Suprapubic skin (tissue), 4 donors: ENCODE measurements around the gene LYG2. TPM values are rescaled to one million over a fixed set of nuclear protein-coding genes. Genes with fewer than 3 reads are reported as not detected.
"Not testable (repeated sequence)": the region's sequence is repeated elsewhere in the genome, so short reads cannot be mapped to it uniquely, and the experiment has no call there.

Source experiments
- DNase-seq, 2 donors: peaks; one replicate each; pipeline ENCODE4 v3.0.0-alpha.2; 2019; ENCODE audit warnings: low spot score in 2 of 2
- H3K27ac ChIP-seq: fragments of 200-600 bp; sonication (generic); one replicate; pipeline ENCODE4 v1.5.1; 2019
- H3K27me3 ChIP-seq: fragments of 200-600 bp; sonication (generic); one replicate; pipeline ENCODE4 v1.5.1; 2019
- H3K36me3 ChIP-seq: fragments of 200-600 bp; sonication (generic); one replicate; pipeline ENCODE4 v1.5.1; 2019
- H3K4me1 ChIP-seq: fragments of 200-600 bp; sonication (generic); one replicate; pipeline ENCODE4 v1.5.1; 2019
- H3K4me3 ChIP-seq: fragments of 200-600 bp; sonication (generic); one replicate; pipeline ENCODE4 v1.5.1; 2019; ENCODE audit warnings: mild to moderate bottlenecking
- H3K9me3 ChIP-seq: fragments of 200-600 bp; sonication (generic); one replicate; pipeline ENCODE4 v1.5.1; 2019
- CTCF ChIP-seq, 2 donors: fragments of 200-600 bp in 1 of 2; fragments of 450-650 bp in 1 of 2; sonication (generic) in 1 of 2; IDR thresholded peaks; one replicate each; pipeline ENCODE4 v1.5.1; 2016 to 2019; ENCODE audit warnings: antibody characterized with exemption in 2 of 2, mild to moderate bottlenecking in 1 of 2, moderate library complexity in 1 of 2
- EP300 ChIP-seq: sonication (generic); formaldehyde crosslinking; IDR thresholded peaks from one replicate; pipeline ENCODE4 v1.6.1; 2017; ENCODE audit warnings: antibody characterized with exemption
- POLR2A ChIP-seq, 2 donors: fragments of 450-650 bp; IDR thresholded peaks; one replicate each; pipeline ENCODE4 v1.6.1; 2017; ENCODE audit warnings: antibody characterized with exemption in 2 of 2, mild to moderate bottlenecking in 2 of 2, moderate library complexity in 2 of 2
- POLR2AphosphoS5 ChIP-seq, 3 donors: sonication (generic); formaldehyde crosslinking; IDR thresholded peaks; one replicate each; pipeline ENCODE4 v1.6.1; 2017; ENCODE audit warnings: antibody characterized with exemption in 3 of 3
- WGBS: methylation state at CpG from one replicate; pipeline ENCODE4 v1.1.5; 2018; 5-methylcytosine and 5-hydroxymethylcytosine counted together
- total RNA-seq, 4 donors: library from RNA; depleted of rRNA; stranded (reverse); fragments of >200 nt; gene quantifications; one replicate each; pipeline ENCODE4 v1.1.0, GENCODE V29; 2016

The LYG2 gene
- total RNA-seq, 4 donors from 2014 or later, result 2.9 to 16.0 TPM; not detected in 2

- Histone ChIP-seq H3K27me3 (no peaks in the 10 kb centered on the region), H3K4me3 (no peak overlapping the region), H3K4me1 (no peaks in the 10 kb centered on the region), H3K36me3 (peaks cover 11% of the 10 kb centered on the region), H3K27ac (no peak overlapping the region), H3K9me3 (peaks cover 4% of the 10 kb centered on the region)
- DNase-seq, result no peak
- TF ChIP-seq CTCF (IDR thresholded peaks at IDR 0.05) (no peak), EP300 (no peak), POLR2AphosphoS5 (IDR thresholded peaks at IDR 0.05) (no peak), POLR2A (IDR thresholded peaks at IDR 0.05) (no peak)
- 92% methylated on average over 4 of the region's 4 CpGs for WGBS
These were observed 53.3 kb downstream of the LYG2 start for GRCh38 chr2:99201959-99202678.

DNA sequence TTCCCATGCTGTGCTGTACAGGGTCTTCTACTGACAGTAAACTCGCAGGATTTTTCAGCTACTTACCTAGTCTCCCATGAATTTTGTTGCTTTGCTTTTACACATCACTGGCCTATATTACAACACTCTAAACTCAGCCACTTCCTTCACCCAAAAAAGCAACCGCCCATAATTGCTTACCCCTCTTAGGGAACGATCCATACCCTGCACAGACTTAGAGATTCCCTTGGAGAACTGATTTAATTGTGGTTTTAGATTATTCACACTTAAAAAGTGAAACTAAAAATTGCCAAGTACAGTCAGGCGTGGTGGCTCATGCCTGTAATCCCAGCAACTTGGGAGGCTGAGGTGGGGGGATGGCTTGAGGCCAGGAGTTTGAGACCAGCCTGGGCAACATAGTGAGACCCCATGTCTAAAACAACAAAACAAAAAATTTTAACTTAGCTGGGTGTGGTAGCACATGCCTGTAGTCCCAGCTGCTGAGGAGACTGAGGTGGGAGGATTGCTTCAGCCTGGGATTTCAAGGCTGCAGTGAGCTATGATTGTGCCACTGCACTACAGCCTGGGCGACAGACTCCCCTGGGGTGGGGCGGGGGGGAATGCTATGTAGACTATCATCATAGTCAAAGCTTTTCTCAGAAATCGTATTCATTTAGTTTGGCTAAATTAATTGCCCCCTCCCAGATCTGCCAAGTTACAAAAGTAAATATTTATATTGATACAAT is 55.2 kb downstream of the LYG2 start:
- Histone ChIP-seq H3K4me1 (no peaks in the 10 kb centered on the region), H3K36me3 (peaks cover 30% of the 10 kb centered on the region), H3K27me3 (no peaks in the 10 kb centered on the region), H3K9me3 (peaks cover under 1% of the 10 kb centered on the region), H3K4me3 (no peak overlapping the region), H3K27ac (no peak overlapping the region)
- no peak for DNase-seq
- TF ChIP-seq CTCF (IDR thresholded peaks at IDR 0.05) (no peak), EP300 (no peak), POLR2AphosphoS5 (IDR thresholded peaks at IDR 0.05) (no peak), POLR2A (IDR thresholded peaks at IDR 0.05) (no peak)
- WGBS, result 92% methylated on average over 7 of the region's 7 CpGs

GRCh38 chr2:99198103-99198841 is 57.2 kb downstream of the LYG2 start:
- Histone ChIP-seq H3K27me3 (no peaks in the 10 kb centered on the region), H3K4me1 (no peaks in the 10 kb centered on the region), H3K4me3 (no peak overlapping the region), H3K36me3 (peaks cover 31% of the 10 kb centered on the region), H3K27ac (peak overlapping the region; percentile 5), H3K9me3 (no peaks in the 10 kb centered on the region)
- TF ChIP-seq POLR2A (IDR thresholded peaks at IDR 0.05), result no peak
- no peak for TF ChIP-seq EP300
- TF ChIP-seq POLR2AphosphoS5 (IDR thresholded peaks at IDR 0.05), result no peak
- no peak for TF ChIP-seq CTCF (IDR thresholded peaks at IDR 0.05)
- no peak for DNase-seq
- 65% methylated on average over 6 of the region's 6 CpGs for WGBS

DNA sequence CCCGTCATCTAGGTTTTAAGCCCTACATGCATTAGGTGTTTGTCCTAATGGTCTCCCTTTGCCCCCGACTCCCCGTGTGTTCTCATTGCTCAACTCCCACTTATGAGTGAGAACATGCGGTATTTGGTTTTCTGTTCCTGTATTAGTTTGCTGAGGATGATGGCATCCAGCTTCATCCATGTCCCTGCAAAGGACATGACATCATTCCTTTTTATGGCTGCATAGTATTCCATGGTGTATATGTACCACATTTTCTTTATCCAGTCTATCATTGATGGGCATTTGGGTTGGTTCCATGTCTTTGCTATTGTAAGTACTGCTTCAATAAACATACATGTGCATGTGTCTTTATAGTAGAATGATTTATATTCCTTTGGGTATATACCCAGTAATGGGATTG is 63.1 kb downstream of the LYG2 start:
- not testable (repeated sequence) for H3K27ac ChIP-seq, H3K4me3 ChIP-seq, H3K27me3 ChIP-seq, H3K9me3 ChIP-seq, DNase-seq, H3K4me1 ChIP-seq
- 98% methylated on average over 4 of the region's 4 CpGs for WGBS
- peaks cover 69% of the 10 kb centered on the region for H3K36me3 ChIP-seq

Other genes starting within 250 kb of the LYG2 start
- 1 to 10 TPM in 3 of 4 donors, under 1 TPM in 1; 0.72 to 4.6 (median 2.6) TPM for gene C2orf15, start 114.0 kb downstream of the LYG2 start, total RNA-seq
- gene TSGA10, start 100.7 kb downstream of the LYG2 start, total RNA-seq, result 10 to 100 TPM in 1 of 4 donors, 1 to 10 TPM in 3; 7.5 to 13.4 (median 8.1) TPM
- 1 to 10 TPM; 4.0 to 6.9 (median 5.0) TPM for gene LIPT1, start 100.7 kb downstream of the LYG2 start, total RNA-seq
- gene MITD1, start 74.6 kb downstream of the LYG2 start, total RNA-seq, result 10 to 100 TPM; 20.0 to 59.5 (median 27.9) TPM
- gene MRPL30, start 74.5 kb downstream of the LYG2 start, total RNA-seq, result 10 to 100 TPM; 19.4 to 32.3 (median 28.1) TPM
- 1 to 10 TPM in 3 of 4 donors, under 1 TPM in 1; 0.89 to 4.0 (median 1.4) TPM for gene LYG1, start 45.5 kb upstream of the LYG2 start, total RNA-seq
- 10 to 100 TPM; 24.1 to 34.7 (median 26.9) TPM for gene TXNDC9, start 80.7 kb upstream of the LYG2 start, total RNA-seq
- 10 to 100 TPM; 31.5 to 55.2 (median 34.5) TPM for gene EIF5B, start 81.7 kb upstream of the LYG2 start, total RNA-seq
- 10 to 100 TPM; 43.1 to 99.9 (median 53.5) TPM for gene REV1, start 234.4 kb upstream of the LYG2 start, total RNA-seq